Hematopoietic multipotent progenitor cell treated with erythropoietin and hydrocortisone succinate and interleukin-3 and kit ligand, for 6 days (in vitro differentiated cells): Measurements from ENCODE around the gene SUMO4.

Experiments
- DNase-seq: peaks from one replicate; pipeline ENCODE4 v3.0.0-alpha.2; 2015

Gene SUMO4

GRCh38 chr6:149400050-149400449, at the start of gene SUMO4:
Gene SUMO4, plus strand, starts transcription at chr6:149400262. Its CDS starts 130 bp downstream, at chr6:149400392.
- no peak for DNase-seq

GRCh38 chr6:149354009-149354408, 46.1 kb upstream of the SUMO4 start:
- no peak for DNase-seq

GRCh38 chr6:149356081-149356750, 43.8 kb upstream of the SUMO4 start:
- DNase-seq: no peak

DNA sequence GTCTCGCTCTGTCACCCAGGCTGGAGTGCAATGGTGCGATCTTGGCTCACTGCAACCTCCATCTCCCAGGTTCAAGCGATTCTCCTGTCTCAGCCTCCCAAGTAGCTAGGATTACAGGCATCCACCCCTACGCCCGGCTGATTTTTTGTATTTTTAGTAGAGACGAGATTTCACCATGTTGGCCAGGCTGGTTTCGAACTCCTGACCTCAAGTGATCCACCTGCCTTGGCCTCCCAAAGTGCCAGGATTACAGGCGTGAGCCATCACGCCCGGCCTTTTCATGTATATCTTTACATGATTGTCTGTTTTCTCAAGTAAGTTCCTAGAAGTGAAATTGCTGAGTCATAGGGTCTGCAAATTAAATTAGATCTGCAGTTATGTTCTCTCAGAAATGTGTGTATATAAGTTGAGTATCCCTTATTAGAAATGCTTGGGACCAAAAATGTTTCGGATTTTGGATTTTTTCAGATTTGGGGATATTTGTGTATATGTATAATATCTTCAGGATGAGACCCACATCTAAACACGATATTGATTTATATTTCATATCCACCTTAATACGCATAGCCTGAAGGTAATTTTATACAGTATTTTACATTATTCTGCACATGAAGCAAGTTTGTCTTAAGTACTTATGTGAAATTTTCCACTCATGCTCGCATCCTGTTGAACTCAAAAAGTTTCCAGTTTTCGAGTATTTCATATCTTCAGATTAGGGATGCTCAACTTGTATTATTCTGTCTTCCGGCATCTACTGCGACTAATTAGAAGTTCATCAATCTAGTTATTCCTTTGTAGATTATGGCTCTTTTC, 42.1 kb upstream of the SUMO4 start:
- DNase-seq: peak; percentile 76

DNA sequence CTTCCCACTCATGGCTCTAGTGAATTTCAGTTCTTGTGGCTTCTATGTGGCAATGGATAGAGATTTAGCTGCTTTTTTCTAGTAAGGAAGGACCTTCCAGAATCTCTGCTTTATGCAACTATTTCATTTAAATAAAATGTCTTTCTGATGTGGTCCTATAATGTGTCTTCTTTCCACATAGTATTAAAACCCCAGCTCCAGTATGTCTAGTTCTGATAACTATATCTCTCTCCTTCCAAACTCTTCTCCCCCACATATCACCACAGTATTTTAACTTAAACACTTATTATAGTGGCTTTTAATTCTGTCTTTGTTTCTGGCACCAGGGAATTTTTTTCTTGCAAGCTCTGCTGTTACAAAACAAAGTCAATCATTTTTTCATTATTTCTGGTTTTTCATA, 40.6 kb upstream of the SUMO4 start:
- peak; percentile 60 for DNase-seq

DNA sequence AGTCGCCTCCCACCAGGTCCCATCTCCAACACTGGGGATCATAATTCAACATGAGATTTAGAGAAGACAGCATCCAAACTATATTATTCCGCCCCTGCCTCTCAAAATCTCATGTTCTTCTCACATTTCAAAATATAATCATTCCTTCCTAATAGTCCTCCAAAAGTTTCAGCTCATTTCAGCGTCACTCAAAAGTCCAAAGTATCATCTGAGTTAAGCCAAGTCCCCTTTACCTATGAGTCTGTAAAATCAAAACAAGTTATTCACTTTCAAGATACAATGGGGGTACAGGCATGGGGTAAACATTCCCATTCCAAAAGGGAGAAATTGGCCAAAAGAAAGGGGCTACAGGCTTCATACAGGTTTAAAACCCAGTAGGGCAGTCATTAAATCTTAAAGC, 39.5 kb upstream of the SUMO4 start:
- no peak for DNase-seq

DNA sequence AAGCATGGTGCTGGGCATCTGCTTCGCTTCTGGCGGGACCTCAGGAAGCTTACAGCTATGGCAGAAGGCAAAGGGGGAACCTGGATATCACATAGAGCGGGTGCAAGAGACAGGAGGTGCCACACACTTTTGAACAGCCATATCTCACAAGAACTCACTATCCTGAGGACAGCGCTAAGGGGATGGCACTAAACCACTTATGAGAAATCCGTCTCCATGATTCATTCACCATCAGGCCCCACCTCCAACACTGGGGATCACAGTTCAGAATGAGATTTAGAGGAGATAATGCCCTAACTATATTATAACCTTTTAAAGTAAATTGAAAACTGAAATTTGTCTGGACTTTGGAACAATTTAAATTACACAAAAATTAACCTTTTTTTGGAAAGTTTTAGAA, 37.8 kb upstream of the SUMO4 start:
- no peak for DNase-seq

DNA sequence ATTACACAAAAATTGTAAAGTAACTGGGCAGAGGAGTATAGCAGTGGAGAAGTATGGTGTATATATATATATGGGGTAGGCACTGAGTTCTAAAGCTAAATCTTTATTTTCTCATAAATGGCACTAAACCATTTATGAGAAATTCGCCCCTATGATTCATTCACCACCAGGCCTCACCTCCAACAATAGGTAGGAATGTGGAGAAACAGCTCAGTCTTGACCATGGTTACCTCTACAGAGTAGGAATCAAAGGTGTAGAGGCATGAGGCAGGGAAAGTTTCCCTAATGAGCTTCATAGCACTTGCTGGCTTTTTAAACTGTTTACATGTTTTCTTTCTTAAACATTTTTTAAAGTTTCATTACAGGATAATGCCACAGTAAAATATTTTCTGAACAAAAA, 36.9 kb upstream of the SUMO4 start:
- DNase-seq: no peak

- DNase-seq: peak; percentile 78
Measured at GRCh38 chr6:149364557-149364956, 35.5 kb upstream of the SUMO4 start.

GRCh38 chr6:149365197-149365596, 34.9 kb upstream of the SUMO4 start:
- DNase-seq: no peak

- no peak for DNase-seq
Measured at GRCh38 chr6:149366267-149366921, 33.7 kb upstream of the SUMO4 start.

DNA sequence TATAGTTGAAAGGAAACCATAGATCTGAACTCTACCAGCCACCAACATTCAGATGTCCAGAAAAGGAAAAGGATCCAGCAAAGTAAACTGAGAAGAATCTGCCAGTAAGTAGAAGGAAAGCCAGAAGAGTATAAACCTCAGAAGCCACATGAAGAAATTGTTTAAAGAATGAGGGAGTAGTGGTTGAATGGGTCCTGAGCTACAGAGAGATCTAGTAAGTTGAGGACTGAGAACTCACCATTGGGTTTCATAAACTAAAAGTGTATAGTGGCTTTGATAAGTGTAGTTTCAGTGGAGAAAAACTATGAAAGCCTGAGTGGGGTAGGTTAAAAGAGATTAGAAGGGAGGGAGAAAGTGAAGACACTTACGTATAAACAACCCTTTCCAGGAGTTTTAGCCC, 32.0 kb upstream of the SUMO4 start:
- no peak for DNase-seq

DNA sequence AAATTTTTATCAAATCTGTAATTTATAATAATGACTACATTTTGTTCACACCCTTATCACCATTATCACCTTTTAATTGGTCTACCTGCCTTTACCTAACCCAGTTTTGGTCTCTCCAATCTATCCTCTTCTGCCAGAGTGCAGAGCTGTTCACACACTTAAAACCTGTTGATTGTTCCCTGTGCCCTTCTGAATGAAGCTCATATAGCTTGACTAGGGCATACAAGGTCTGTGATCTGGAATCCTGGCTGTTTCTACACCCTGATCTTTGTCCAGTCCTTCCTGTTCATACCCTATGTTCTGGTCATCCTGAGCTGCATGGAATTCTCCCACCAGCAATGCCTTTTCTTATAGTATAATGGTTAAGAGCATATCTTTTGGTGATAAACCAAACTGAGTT, 28.9 kb upstream of the SUMO4 start:
- no peak for DNase-seq

DNA sequence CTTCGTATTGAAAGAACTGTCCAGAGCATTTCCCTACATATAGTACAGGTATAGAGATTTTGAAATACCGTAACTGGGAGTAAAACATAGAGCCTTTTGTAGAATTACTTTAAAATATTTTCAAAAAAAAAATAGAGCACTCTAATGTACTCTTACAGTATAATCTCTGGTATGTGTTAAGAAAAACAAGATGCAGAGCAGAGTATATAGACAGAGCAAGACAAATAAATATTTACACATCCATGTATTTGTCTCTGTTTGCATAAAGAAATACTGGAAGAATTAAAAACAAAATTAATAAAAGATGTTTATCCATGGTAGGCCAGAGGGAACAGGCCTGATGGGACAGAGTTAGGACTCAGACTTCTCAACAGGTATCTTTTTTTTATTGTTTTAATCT, 28.0 kb upstream of the SUMO4 start:
- no peak for DNase-seq

DNA sequence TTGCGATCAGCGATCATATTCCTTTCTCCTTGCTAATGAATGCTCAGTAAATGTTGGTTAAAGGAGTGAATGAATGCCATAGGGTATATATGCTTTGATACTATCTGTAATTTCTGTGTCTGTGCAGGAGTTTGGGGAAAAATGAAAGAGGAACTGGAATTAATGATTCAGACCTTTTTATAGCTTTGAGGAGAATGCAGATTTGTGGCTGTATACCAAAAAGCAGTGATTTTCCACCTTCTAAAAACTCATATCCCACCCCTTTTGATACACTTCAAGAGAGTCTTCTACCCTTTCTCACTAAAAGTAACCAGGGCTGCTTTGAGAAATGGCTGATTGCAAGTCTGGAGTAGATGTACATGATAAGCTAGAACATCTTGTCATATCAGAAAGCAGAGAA, 26.6 kb upstream of the SUMO4 start:
- no peak for DNase-seq

DNA sequence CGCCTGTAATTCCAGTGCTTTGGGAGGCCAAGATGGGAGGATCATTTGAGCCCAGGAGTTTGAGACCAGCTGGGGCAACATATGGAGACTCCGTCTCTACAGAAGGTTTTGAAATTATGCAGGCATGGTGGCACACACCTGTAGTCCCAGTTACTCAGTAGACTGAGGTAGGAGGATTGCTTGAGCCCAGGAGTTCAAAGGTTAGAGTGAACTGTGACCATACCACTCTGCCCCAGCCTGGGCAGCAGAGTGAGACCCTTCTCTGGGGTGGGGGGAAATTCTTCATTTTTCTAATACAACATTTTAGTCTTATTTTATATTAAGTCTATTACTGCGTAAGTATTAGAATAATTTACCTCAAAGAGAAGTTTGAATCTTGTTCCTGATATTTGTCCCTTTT, 20.1 kb upstream of the SUMO4 start:
- DNase-seq: no peak

DNA sequence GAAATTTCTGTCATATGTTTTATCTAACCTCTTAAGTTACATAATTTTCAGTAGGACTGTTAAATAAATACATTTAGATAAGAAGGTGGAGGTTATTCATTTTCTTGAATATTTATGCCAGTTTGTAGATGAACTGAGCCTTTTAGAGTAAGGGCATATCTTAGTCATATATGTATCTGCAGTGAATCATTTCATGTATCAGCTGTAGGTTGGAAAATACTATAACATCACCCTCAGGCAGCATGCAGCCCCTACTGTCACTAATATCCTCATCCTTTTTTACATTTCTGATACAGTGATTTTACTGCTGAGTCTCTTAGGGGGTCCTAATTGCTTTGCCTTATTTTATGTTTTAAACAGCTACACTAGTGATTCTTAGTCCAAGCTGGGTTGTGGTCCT, 19.5 kb upstream of the SUMO4 start:
- DNase-seq: no peak

GRCh38 chr6:149383371-149383770, 16.7 kb upstream of the SUMO4 start:
- DNase-seq: no peak

DNA sequence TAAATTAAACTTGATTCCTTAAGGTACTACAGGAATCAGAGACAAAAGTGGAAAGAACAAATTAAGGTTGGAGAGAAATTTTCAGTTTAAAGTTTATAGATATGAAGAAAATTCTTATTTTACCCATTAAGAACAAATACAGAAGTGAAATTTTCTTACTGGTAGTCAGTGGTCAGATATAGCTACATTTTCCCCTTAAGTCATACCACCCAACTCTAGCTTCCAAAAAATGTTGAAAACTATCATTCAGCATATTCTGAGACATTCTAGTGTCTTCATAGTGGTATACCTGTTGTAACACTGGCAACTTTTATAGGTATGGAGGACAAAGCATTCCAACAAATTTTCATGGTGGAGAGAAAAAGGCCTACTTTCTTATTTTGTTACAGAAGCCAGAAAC, 15.6 kb upstream of the SUMO4 start:
- DNase-seq: no peak

GRCh38 chr6:149385998-149386646, 13.9 kb upstream of the SUMO4 start:
- no peak for DNase-seq

GRCh38 chr6:149387779-149388512, 12.1 kb upstream of the SUMO4 start:
- DNase-seq: no peak

GRCh38 chr6:149389509-149390297, 10.4 kb upstream of the SUMO4 start:
- DNase-seq: no peak
